DMS114 treated with DMSO at 0.1 percent for 48 hours (cell line): ENCODE data around the gene STK38.
"Not testable (repeated sequence)": the region's sequence is repeated elsewhere in the genome, so short reads cannot be mapped to it uniquely, and the experiment has no call there.

Experiments
- DNase-seq: peaks from one replicate; lab custom pipeline; 2025; ENCODE audit not compliant: unreplicated experiment; lab: John Stamatoyannopoulos, UW

Gene STK38

GRCh38 chr6:36546920-36547645 is at the start of gene STK38:
TSS of gene STK38 (minus strand) at chr6:36547479. CDS start at chr6:36540202, 7,277 bp downstream.
- peak; percentile 63 for DNase-seq

DNA sequence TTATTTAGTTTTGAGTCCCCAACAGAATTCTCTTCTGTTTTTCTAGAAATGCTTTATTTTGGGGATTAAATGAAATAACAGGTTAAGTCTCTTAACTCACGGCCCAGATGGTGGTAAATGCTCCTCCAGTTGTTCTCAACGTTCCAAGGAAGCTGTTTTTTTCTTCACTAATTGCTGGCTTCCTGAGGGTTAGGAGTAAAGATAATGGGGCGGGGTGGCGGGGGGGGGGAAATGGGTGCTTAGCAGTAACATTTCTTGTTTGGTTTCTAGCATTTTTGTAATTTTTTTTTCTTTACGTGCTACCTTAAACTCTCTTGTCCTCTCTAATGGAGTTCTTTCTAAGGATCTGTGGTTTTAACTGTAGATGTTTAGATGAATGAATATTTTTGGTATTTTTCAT is 49.1 kb upstream of the STK38 start:
- DNase-seq = no peak

- DNase-seq = peak; percentile 72
Measured at GRCh38 chr6:36594816-36595643, 47.8 kb upstream of the STK38 start.

DNA sequence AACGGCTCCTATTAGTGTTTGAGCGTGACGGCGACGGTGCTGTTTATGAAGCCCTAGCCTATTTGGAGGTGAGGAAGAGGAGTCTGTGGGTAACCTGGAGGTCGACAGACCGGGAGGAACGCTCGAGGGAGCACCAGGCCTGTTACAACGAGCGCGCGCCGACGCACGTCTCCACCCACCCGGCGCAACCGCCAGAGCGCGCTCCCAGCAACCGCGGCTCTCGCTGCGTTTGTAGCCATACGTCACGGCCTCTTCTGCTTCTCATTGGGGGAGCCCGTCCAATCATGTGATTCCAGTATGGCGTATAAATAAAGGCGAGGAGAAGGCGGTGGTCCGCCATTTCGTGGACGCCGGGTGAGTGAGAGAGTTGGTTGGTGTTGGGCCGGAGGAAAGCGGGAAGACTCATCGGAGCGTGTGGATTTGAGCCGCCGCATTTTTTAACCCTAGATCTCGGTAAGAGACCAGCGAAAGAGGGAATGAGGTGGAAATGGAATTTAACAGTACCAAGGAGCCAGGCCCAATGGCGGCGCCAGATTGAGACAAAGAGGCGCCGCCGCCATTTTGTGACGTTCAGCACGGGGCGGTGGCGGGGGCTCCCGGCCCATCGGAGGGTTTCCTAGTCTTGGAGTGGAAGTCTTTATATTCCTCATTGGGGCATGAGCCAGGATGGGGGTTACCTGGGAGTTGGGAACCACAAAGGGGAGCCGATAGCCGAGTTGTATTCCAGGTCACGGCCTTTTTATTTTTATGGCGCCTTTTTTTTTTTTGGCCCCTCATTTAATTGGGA is 46.9 kb upstream of the STK38 start, which contains the start of gene SRSF3:
Gene SRSF3, plus strand, starts transcription at position 334 of the 787 bp plus-strand sequence. CDS start 2,401 bp downstream, outside the sequence.
- peak; percentile 99 for DNase-seq

DNA sequence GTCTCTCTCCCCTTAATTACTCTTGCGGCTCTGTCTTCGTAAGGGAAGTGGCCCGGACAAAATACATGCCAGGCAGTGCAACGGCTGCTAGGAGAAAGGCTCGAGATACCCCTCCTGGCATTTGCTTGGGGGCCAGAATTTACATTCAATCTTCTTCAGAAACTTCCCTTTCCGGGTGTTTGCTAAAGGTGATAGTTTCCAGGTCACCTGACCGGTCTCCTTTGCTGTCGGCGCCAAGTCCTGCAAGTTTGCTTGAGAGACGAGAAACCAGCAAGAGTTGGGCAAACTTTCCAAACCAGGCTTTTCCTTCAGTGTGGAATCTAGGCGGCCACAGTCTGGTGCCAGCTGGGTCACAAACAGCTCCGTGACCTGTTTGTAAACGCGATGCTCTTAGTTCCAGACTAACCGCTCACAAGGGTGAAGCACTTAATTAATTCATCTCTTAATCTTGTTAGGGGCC is 46.3 kb upstream of the STK38 start:
- peak; percentile 66 for DNase-seq

DNA sequence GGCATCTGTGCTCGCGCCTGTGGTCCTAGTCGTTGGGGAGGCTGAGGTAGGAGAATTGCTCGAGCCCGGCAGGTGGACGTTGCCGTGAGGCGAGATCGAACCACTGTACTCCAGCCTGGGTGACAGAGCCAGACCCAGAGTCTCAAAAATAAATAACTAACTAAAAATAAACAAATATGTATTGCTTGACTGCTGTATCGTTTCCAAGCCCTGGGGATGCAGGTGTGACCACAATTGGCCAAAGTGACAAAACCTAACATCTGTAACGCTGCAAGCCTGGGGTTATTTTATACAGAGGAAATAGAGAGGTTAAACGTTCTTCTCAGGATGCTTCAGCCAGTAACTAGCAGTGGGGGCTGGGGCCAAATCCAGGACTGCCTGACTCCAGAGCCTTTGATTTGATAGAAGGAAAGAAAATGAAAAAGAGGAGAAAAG is 45.0 kb upstream of the STK38 start:
- DNase-seq = no peak

DNA sequence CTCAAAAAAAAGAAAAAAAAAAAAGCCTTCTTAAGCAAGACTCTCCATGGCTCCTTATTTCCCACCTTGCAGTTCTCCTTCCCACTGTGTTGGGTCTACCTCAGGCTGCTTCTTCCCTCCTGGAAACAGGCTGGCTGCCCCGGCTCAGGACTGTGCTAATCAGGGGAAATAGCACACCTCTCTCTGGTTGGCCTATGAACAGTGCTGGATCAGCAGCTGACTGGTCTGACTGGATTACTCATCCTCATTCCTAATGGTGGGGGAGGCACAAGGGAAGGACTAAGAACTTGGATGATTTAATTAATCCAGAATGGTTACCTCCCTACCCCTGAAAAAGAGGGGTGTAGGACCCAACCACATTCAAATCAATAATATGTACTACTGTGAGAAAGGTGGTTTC is 43.0 kb upstream of the STK38 start:
- no peak for DNase-seq

DNA sequence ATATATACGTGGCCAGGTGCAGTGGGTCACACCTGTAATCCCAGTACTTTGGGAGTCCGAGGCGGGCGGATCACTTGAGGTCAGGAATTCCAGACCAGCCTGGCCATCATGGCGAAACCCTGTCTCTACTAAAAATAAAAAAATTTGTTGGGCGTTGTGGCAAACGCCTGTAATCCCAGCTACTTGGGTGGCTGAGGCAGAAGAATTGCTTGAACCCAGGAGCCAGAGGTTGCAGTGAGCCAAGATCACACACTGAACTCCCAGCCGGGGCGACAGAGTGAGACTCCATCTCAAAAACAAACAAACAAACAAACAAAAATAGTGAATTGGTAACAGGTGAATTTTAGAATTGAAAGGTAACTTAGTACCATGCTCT is 41.7 kb upstream of the STK38 start:
- not testable (repeated sequence) for DNase-seq

- DNase-seq = no peak
Measured at GRCh38 chr6:36586606-36587005, 39.3 kb upstream of the STK38 start.

DNA sequence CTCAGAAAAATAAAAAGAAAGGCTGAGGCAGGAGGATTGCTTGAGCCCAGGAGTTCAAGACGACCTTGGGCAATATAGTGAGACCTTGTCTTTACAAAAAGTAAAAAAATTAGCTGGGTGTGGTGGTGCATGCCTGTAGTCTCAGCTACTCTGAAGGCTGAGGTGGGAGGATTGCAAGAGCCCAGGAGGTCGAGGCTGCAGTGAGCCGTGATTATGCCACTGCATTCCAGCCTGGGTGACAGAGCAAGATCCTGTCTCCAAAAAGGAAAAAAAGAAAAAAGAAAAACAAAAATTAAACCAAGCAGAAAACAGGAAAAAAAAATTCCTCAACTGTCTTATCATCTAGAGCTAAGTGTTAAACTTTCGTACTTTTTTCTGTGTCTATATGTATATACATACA is 34.4 kb upstream of the STK38 start:
- DNase-seq = no peak

DNA sequence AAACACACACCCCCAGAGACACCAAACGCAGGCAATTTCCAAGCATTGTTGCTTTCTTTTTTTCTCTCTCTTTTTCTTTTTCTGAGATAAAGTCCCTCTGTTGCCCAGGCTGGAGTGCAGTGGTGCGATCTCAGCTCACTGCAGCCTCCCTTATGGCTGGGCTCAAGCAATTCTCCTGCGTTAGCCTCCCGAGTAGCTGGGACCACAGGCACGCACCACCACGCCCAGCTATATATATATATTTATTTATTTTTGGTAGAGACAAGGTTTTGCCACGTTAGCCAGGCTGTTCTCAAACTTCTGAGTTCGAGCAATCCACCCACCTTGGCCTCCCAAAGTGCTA is 32.9 kb upstream of the STK38 start:
- no peak for DNase-seq

DNA sequence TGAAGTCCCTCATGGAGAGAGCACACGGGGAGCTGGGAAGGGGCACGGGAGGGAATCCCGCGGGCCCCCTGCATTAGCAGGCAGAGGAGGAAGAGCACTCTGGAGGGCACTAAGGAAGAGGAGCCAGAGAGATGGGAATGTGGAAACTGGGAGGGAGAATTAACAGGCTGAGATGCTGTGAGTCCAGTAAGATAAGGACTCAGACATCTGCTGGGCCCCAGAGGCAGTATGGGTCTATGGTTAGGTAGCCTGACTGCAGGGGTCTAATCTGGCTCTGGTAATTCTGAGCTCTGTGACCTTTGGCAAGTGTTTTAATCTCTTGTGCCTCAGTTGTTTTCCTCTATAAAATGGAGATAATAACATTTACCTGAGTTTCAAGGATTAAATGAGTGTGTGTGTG is 31.2 kb upstream of the STK38 start:
- DNase-seq = no peak

- no peak for DNase-seq
Measured at GRCh38 chr6:36578030-36578429, 30.8 kb upstream of the STK38 start.

DNA sequence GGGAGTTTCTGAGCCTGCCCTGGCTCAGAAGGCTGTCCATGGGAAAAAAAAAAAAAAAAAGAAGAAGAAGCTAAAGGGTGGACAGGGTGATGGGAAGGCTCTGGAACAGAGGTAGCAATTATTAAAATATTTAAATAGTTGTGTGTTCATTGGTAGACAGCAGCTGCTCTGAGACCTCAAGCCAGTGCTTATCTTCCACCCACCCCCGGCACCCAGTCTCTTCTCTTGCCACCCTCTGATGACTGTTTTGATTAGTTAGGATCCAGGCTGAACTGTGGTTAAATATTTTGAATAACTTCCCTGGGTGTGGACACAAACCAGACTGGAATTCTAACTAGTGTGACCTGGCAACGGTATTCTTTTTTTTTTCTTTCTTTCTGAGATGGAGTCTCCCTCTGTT is 30.0 kb upstream of the STK38 start:
- DNase-seq = no peak

- no peak for DNase-seq
Measured at GRCh38 chr6:36576578-36576977, 29.3 kb upstream of the STK38 start.

DNA sequence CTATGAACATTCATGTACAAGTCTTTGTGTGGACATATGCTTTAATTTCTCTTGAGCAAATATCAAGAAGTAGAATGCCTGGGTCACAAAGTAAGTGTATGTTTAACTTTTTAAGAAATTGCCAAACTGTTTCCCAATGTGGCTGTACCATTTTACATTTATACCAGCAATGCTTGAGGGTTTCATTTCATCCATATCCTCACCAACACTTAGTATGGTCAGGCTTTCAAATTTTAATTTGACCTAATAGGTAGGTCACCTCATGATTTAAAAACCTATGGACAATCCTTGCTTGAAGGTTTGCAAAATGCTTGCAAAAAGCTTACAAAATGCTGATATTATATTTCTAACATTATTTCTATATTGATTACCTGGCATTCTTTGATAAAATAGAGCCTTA is 27.4 kb upstream of the STK38 start:
- no peak for DNase-seq

- not testable (repeated sequence) for DNase-seq
Measured at GRCh38 chr6:36572353-36573311, 25.4 kb upstream of the STK38 start.

DNA sequence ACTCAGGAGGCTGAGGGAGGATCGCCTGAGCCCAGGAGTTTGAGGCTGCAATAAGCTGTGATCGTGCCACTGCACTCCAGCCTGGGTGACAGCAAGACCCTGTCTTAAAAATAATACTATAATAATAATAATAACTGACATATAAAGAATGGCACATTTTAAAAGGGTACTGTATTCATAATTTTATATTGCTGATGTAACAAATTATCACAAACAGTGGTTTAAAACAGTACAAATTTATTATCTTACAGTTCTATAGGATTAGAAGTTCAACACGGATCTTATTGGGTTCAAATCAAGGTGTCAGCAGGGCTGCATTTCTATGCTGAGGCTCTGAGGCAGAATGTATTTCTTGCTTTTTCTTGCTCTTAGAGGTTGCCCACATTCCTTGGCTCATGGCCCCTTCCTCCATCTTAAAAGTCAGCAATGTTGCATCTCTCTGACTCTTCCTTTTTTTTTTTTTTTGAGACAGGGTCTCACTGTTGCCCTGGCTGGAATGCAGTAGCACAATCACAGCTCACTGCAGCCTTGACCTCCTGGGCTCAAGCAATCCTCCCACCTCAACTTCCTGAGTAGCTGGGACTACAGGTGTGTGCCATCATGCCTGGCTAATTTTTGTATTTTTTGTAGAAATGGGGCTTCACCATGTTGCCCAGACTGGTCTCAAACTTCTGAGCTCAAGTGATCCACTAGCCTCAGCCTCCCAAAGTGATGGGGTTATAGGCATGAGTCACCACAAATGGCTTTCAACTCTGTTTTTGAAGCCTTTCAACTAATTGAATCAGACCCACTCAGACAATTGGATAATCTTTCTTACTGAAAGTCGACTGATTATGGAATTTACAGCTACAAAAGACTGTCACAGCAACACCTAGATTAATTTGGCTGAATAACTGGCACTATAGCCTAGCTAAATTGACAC is 24.1 kb upstream of the STK38 start:
- no peak for DNase-seq

- DNase-seq = no peak
Measured at GRCh38 chr6:36570264-36570663, 23.0 kb upstream of the STK38 start.
